Stimulated activated CD4-positive, alpha-beta T cell treated with anti-CD3 and anti-CD28 coated beads, Interleukin-1b, Interleukin-23, amount 100 ng/mL, for 48 hours (primary cell): ENCODE measurements around the gene TXK.

Experiments
- DNase-seq: peaks from one replicate; pipeline ENCODE4 v3.0.0-alpha.2; 2020

Gene TXK

GRCh38 chr4:48133669-48134068, 381 bp downstream of the TXK start:
- DNase-seq, result no peak

GRCh38 chr4:48131736-48132135, 2.3 kb downstream of the TXK start:
- no peak for DNase-seq

GRCh38 chr4:48130100-48130499, 4.0 kb downstream of the TXK start:
- no peak for DNase-seq

GRCh38 chr4:48129307-48130014, 4.6 kb downstream of the TXK start:
- peak; percentile 49 for DNase-seq

GRCh38 chr4:48127682-48128404, 6.2 kb downstream of the TXK start:
- DNase-seq, result peak; percentile 87

GRCh38 chr4:48127231-48127630, 6.8 kb downstream of the TXK start:
- DNase-seq, result no peak

GRCh38 chr4:48126621-48127020, 7.4 kb downstream of the TXK start:
- no peak for DNase-seq

- no peak for DNase-seq
Observed at GRCh38 chr4:48124870-48125269, 9.2 kb downstream of the TXK start.

- DNase-seq, result no peak
Observed at GRCh38 chr4:48122756-48123155, 11.3 kb downstream of the TXK start.

- DNase-seq, result no peak
Observed at GRCh38 chr4:48121180-48121579, 12.9 kb downstream of the TXK start.

GRCh38 chr4:48120132-48120531, 13.9 kb downstream of the TXK start:
- no peak for DNase-seq

GRCh38 chr4:48119646-48120045, 14.4 kb downstream of the TXK start:
- DNase-seq, result no peak

GRCh38 chr4:48118081-48118480, 16.0 kb downstream of the TXK start:
- DNase-seq, result no peak

GRCh38 chr4:48116582-48116981, 17.5 kb downstream of the TXK start:
- DNase-seq, result no peak

GRCh38 chr4:48114412-48114811, 19.6 kb downstream of the TXK start:
- DNase-seq, result no peak

- no peak for DNase-seq
Observed at GRCh38 chr4:48112017-48112667, 21.9 kb downstream of the TXK start.

GRCh38 chr4:48110452-48110978, 23.5 kb downstream of the TXK start:
- DNase-seq, result no peak

- no peak for DNase-seq
Observed at GRCh38 chr4:48109413-48110263, 24.4 kb downstream of the TXK start.

GRCh38 chr4:48108309-48109073, 25.6 kb downstream of the TXK start:
- no peak for DNase-seq

GRCh38 chr4:48105230-48105629, 28.8 kb downstream of the TXK start:
- DNase-seq, result no peak

- DNase-seq, result peak; percentile 25
Observed at GRCh38 chr4:48103483-48104139, 30.4 kb downstream of the TXK start.

- no peak for DNase-seq
Observed at GRCh38 chr4:48102303-48102702, 31.7 kb downstream of the TXK start.
